Tracheal epithelial cell (primary cell): ENCODE measurements around the gene POLR3H. TPM values are rescaled to one million over a fixed set of nuclear protein-coding genes. Genes with fewer than 3 reads are reported as not detected.

Experiments used
- total RNA-seq: library from RNA; depleted of rRNA; stranded (reverse); fragments of >200 nt; gene quantifications from 2 replicates; pipeline ENCODE4 v1.2.1, GENCODE V29; 2014

The POLR3H gene, protein sequence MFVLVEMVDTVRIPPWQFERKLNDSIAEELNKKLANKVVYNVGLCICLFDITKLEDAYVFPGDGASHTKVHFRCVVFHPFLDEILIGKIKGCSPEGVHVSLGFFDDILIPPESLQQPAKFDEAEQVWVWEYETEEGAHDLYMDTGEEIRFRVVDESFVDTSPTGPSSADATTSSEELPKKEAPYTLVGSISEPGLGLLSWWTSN
- 13.2 and 16.4 TPM in 2 replicates for total RNA-seq

DNA sequence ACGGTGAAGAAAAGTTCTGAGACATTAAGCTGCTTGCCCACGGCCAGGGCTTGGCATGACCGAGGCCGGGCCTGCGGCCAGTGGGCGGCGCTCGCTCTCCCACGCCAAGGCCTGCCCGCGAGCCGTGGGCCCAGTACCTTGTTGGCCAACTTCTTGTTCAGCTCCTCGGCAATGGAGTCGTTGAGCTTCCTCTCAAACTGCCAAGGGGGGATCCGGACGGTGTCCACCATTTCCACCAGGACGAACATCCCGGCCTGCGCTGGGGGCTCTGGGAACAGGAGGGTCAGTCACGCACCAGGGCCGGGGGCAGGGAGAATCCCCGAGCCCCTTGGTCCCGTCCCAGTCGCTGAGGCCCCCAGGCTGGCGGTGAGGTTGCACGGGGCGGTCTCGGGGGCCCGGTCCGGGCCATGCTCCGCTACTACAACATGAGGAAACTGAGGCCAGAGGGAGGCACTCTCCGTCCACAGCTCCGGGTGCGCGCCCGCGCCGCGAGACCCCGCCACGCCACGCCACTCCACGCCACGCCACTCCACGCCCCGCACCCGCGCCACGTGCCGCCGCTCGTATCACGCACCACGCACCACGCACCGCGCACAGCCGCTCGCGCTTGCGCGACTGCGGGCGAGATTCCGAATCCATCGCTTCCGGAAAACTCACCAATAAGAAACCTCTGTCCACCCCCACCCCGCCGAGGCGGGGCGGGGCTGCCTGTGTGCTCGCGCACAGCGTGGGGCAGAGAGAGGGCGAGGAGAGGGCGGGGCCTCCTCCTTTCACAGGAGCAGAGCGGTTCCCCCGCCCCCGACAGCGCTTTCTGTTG, at the start of gene POLR3H:
TSS of gene POLR3H (minus strand) at position 617 of the 817 bp plus-strand sequence. CDS start at position 248, 369 bp downstream.

DNA sequence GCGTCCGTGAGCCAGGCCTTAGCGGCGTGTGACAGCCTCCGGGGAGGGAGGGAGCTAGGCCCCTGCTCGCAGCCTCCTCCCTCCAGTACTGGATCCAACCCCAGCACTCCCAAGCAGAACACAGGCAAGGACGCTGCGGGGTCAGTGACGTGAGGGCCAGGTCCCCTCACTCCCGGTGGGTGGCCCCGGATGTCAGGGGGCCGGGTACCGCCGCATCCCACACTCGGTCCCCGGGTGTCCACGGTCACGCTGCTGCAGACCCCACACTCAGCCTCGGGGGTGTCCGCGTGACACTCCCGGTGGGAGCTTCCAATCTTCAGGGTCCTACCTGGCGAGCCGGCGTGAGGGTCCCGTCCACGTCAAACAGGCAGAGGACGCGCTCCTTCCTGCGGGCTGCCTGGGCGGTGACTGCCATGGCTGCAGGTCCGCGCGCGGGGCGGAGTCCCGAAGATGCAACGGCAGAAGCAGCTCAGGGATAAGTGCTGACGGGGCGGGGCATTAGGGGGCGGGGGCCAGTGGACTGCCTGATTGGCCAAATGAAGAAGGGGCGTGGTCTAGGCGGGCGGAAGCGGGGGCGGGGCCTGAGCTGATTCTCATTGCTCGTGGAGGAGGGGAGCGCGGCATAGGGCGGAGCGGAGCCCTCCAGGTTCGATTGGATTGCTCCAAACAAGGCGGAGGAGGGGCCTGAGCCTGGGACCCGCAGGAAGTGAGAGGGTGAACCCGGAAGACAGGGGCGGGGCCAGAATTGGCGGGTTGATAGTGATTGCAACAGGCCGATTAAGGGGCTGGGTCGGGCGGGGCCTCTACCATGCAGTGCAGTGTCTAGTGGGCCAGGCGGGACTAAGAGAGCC, 45.3 kb upstream of the POLR3H start, which contains the start of gene PMM1:
TSS of gene PMM1 (minus strand) at position 450 of the 851 bp plus-strand sequence. CDS start at position 415, 35 bp downstream.

Other genes with a start within 250 kb of the POLR3H start
- 19.4 and 32.3 TPM in 2 replicates for gene ZC3H7B, start 242.9 kb downstream of the POLR3H start, total RNA-seq
- gene TEF, start 162.5 kb downstream of the POLR3H start, total RNA-seq = 4.1 and 9.4 TPM in 2 replicates
- 9.2 and 12.1 TPM in 2 replicates for gene TOB2, start 97.7 kb downstream of the POLR3H start, total RNA-seq
- gene PHF5A, start 75.8 kb downstream of the POLR3H start, total RNA-seq = 61.0 and 61.2 TPM in 2 replicates
- gene ACO2, start 75.4 kb downstream of the POLR3H start, total RNA-seq = 64.3 and 66.7 TPM in 2 replicates
- under 0.01 TPM in 1 of 2 replicates, not detected in the other for gene CSDC2, start 16.5 kb upstream of the POLR3H start, total RNA-seq
- 7.7 and 11.7 TPM in 2 replicates for gene PMM1, start 45.4 kb upstream of the POLR3H start, total RNA-seq
- 19.6 and 20.0 TPM in 2 replicates for gene DESI1, start 76.6 kb upstream of the POLR3H start, total RNA-seq
- gene XRCC6, start 76.8 kb upstream of the POLR3H start, total RNA-seq = 292 and 296 TPM in 2 replicates
- 91.9 and 94.7 TPM in 2 replicates for gene SNU13, start 144.4 kb upstream of the POLR3H start, total RNA-seq
- gene MEI1, start 155.0 kb upstream of the POLR3H start, total RNA-seq = 0.48 TPM in 1 of 2 replicates, not detected in the other